Stimulated activated CD4-positive, alpha-beta T cell treated with anti-CD3 and anti-CD28 coated beads, Interleukin-1b, Interleukin-23, amount 100 ng/mL, for 24 hours (primary cell): ENCODE results near the gene CCDC160.

ENCODE experiments used
- DNase-seq, 4 experiments: peaks; one replicate each; pipeline ENCODE4 v3.0.0-alpha.2; 2020; ENCODE audit warnings: low read depth in 4 of 4, low spot score in 1 of 4

Gene CCDC160

DNA sequence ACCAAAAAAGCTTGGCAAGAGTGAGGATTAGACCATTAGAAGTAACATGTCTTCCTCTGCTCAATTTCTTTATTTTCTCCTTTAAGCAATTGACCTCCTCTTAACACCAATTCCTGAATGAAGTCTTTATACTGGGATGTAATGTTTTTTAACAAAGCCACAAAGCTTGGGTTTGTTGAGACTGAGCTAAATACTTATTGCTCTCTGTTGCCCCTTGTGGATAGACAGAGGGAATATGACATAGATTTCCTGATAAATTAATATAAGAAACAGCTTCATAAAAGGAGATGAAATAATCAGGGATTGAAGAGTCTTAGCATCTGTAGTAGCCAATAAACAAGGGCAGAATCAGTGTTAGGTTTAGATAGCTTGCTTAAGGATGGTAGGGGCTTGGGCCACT is 57.6 kb downstream of the CCDC160 start:
- DNase-seq = no peak
